DND-41 (cell line): ENCODE results near the gene GXYLT1.

Experiments used
- CTCF ChIP-seq: IDR thresholded peaks from 2 replicates; pipeline ENCODE4 v1.5.1; 2012; ENCODE audit warnings: borderline replicate concordance, low read length, moderate library complexity, mild to moderate bottlenecking; ENCODE audit not compliant: poor library complexity, severe bottlenecking; ENCODE audit errors: extremely low read depth
- EZH2 ChIP-seq: IDR thresholded peaks from 3 replicates; pipeline ENCODE4 v1.6.1; 2012; ENCODE audit warnings: borderline replicate concordance, low read depth, mild to moderate bottlenecking, moderate library complexity, low read length, inconsistent platforms; ENCODE audit not compliant: severe bottlenecking

- TF ChIP-seq CTCF = peak; percentile 40
- TF ChIP-seq EZH2 = no peak
Observed at GRCh38 chr12:42104087-42104486, 40.6 kb downstream of the GXYLT1 start.
